Sigmoid colon (tissue), 4 donors: Measurements from ENCODE around the gene ARHGEF28.

Experiments used
- EP300 ChIP-seq, 4 donors: sonication (generic); formaldehyde crosslinking; IDR thresholded peaks; one replicate each; pipeline ENCODE4 v1.6.1; 2017; ENCODE audit warnings: antibody characterized with exemption in 4 of 4
- TF ChIP-seq, protein P1 (sequence below), 4 experiments: fragments of 450-650 bp in 3 of 4; fragments of 200-600 bp in 1 of 4; IDR thresholded peaks; one replicate each; pipeline ENCODE4 v1.5.1; 2016 to 2019; ENCODE audit warnings: antibody characterized with exemption in 4 of 4, mild to moderate bottlenecking in 3 of 4, moderate library complexity in 2 of 4

DNA sequence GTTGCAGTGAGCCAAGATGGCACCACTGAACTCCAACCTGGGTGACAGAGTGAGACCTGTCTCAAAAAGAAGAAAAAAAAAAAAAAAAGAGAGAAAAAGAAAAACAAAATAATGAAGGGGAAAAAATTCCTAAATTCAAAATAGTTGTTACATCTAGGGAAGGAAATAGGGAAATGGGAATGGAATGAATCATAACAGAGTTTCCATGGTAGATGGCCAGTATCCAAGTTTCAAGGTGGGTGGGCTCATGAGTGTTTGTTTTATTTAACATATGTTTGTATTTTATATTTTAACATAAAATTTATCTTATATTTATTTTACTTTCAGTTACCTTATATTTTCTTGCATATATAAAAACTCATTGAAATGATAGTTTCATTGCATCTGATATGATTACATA is 215.6 kb downstream of the ARHGEF28 start:
- TF ChIP-seq EP300 (IDR thresholded peaks at IDR 0.05), result no peak
- TF ChIP-seq, protein P1, sequence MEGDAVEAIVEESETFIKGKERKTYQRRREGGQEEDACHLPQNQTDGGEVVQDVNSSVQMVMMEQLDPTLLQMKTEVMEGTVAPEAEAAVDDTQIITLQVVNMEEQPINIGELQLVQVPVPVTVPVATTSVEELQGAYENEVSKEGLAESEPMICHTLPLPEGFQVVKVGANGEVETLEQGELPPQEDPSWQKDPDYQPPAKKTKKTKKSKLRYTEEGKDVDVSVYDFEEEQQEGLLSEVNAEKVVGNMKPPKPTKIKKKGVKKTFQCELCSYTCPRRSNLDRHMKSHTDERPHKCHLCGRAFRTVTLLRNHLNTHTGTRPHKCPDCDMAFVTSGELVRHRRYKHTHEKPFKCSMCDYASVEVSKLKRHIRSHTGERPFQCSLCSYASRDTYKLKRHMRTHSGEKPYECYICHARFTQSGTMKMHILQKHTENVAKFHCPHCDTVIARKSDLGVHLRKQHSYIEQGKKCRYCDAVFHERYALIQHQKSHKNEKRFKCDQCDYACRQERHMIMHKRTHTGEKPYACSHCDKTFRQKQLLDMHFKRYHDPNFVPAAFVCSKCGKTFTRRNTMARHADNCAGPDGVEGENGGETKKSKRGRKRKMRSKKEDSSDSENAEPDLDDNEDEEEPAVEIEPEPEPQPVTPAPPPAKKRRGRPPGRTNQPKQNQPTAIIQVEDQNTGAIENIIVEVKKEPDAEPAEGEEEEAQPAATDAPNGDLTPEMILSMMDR (IDR thresholded peaks at IDR 0.05), result no peak
